H1 (cell line): ENCODE measurements around the gene RHEB. TPM values are rescaled to one million over a fixed set of nuclear protein-coding genes. Genes with fewer than 3 reads are reported as not detected.

Experiments used
- CTCF ChIA-PET: fragments of 300-600 bp; sonication (Branson Sonifier 250); formaldehyde crosslinking; loops from one replicate; lab custom pipeline; 2021; ENCODE audit not compliant: partially characterized antibody; lab: Charles Lee
- POLR2A ChIA-PET: fragments of 300-600 bp; sonication (Branson Sonifier 250); formaldehyde crosslinking; loops from one replicate; lab custom pipeline; 2021; ENCODE audit warnings: inconsistent platforms; ENCODE audit not compliant: partially characterized antibody; lab: Charles Lee
- DNase-seq, 2 experiments: peaks; one replicate each; pipeline versions ENCODE4 v3.0.0 to v3.0.0-alpha.2; 2010 to 2022; ENCODE audit warnings: low spot score in 2 of 2, low read depth in 1 of 2, mixed read lengths in 1 of 2
- FAIRE-seq: peaks from 2 replicates; lab custom pipeline; 2011; peaks lifted over from hg19 to GRCh38; lab: Jason Lieb, UNC
- H2AFZ ChIP-seq: 2 replicates; pipeline ENCODE4 v1.8.1; 2012; ENCODE audit warnings: low read length, inconsistent platforms
- H2AK5ac ChIP-seq: 2 replicates; pipeline ENCODE4 v1.6.1; 2013; ENCODE audit warnings: low read depth, low read length
- H2BK120ac ChIP-seq: replicated peaks from 2 replicates; pipeline ENCODE3; 2013; ENCODE audit warnings: low read depth, low read length, inconsistent platforms
- H2BK12ac ChIP-seq: 2 replicates; pipeline ENCODE4 v1.6.1; 2013; ENCODE audit warnings: low read depth, low read length
- H2BK15ac ChIP-seq: 2 replicates; pipeline ENCODE4 v1.6.1; 2013; ENCODE audit warnings: low read length
- H2BK20ac ChIP-seq: 2 replicates; pipeline ENCODE4 v1.6.1; 2013; ENCODE audit warnings: low read length
- H2BK5ac ChIP-seq: 2 replicates; pipeline ENCODE4 v1.6.1; 2013; ENCODE audit warnings: low read depth, low read length
- H3K14ac ChIP-seq: 2 replicates; pipeline ENCODE4 v1.6.1; 2013; ENCODE audit warnings: inconsistent platforms; ENCODE audit not compliant: insufficient read length
- H3K18ac ChIP-seq: 2 replicates; pipeline ENCODE4 v1.6.1; 2013; ENCODE audit warnings: low read length; ENCODE audit errors: extremely low read depth
- H3K23ac ChIP-seq: 2 replicates; pipeline ENCODE4 v1.6.1; 2013; ENCODE audit warnings: inconsistent platforms; ENCODE audit not compliant: insufficient read length
- H3K23me2 ChIP-seq: 2 replicates; pipeline ENCODE4 v1.6.1; 2013; ENCODE audit warnings: low read depth, low read length
- H3K27ac ChIP-seq: 2 replicates; pipeline ENCODE4 v1.6.1; 2011; ENCODE audit warnings: low read depth, low read length, inconsistent platforms
- H3K27me3 ChIP-seq, 4 experiments: replicated peaks in 1 of 4; 1 replicate in 1 of 4; 2 replicates in 3 of 4; pipeline versions ENCODE4 v1.6.1 to v1.8.1; 2011 to 2013; ENCODE audit warnings: low read length in 3 of 4, mild to moderate bottlenecking in 3 of 4, inconsistent platforms in 2 of 4, mixed read lengths in 2 of 4, moderate library complexity in 1 of 4; ENCODE audit not compliant: control insufficient read depth in 3 of 4, insufficient read depth in 3 of 4; ENCODE audit errors: extremely low read depth in 1 of 4
- H3K36me3 ChIP-seq, 4 experiments: 2 replicates each; pipeline versions ENCODE4 v1.6.1 to v1.8.1; 2011 to 2013; ENCODE audit warnings: mild to moderate bottlenecking in 4 of 4, low read length in 3 of 4, moderate library complexity in 2 of 4, control low read depth in 1 of 4, inconsistent platforms in 1 of 4; ENCODE audit not compliant: insufficient read depth in 4 of 4, control insufficient read depth in 2 of 4
- H3K4ac ChIP-seq: replicated peaks from 2 replicates; pipeline ENCODE3; 2013; ENCODE audit warnings: low read length, low read depth, mixed read lengths, inconsistent platforms; ENCODE audit not compliant: insufficient read length
- H3K4me1 ChIP-seq, 4 experiments: replicated peaks in 1 of 4; 1 replicate in 1 of 4; 2 replicates in 3 of 4; pipeline versions ENCODE4 v1.6.1 to v1.8.1; 2011 to 2013; ENCODE audit warnings: low read length in 3 of 4, inconsistent platforms in 2 of 4, mixed read lengths in 1 of 4; ENCODE audit not compliant: insufficient read depth in 4 of 4, control insufficient read depth in 3 of 4
- H3K4me2 ChIP-seq, 2 experiments: 2 replicates each; pipeline versions ENCODE4 v1.6.1 to v1.8.1; 2011 to 2013; ENCODE audit warnings: low read depth in 2 of 2, low read length in 2 of 2, control low read depth in 1 of 2, inconsistent platforms in 1 of 2, mild to moderate bottlenecking in 1 of 2; ENCODE audit not compliant: insufficient read depth in 1 of 2
- H3K4me3 ChIP-seq, 4 experiments: fragments of 200-600, 300-600 bp in 1 of 4; sonication (generic), shearing (Covaris generic), sonication (Bioruptor Twin) in 1 of 4; 2 replicates each; pipeline versions ENCODE4 v1.5.1 to v1.8.1; 2011 to 2016; ENCODE audit warnings: low read length in 4 of 4, low read depth in 3 of 4, control low read depth in 2 of 4, inconsistent platforms in 2 of 4, mild to moderate bottlenecking in 2 of 4, mixed read lengths in 1 of 4, moderate library complexity in 1 of 4; ENCODE audit not compliant: insufficient read depth in 2 of 4; ENCODE audit errors: extremely low read depth in 1 of 4
- H3K56ac ChIP-seq: replicated peaks from 2 replicates; pipeline ENCODE3; 2013; ENCODE audit warnings: low read depth, mild to moderate bottlenecking, mixed read lengths, low read length, inconsistent platforms; ENCODE audit not compliant: insufficient read length
- H3K79me1 ChIP-seq: 2 replicates; pipeline ENCODE4 v1.6.1; 2013; ENCODE audit warnings: low read depth, low read length, control low read depth
- H3K79me2 ChIP-seq, 2 experiments: 2 replicates each; pipeline versions ENCODE4 v1.6.1 to v1.8.1; 2012 to 2013; ENCODE audit warnings: low read length in 2 of 2, mild to moderate bottlenecking in 2 of 2, inconsistent platforms in 1 of 2; ENCODE audit not compliant: insufficient read depth in 2 of 2, control insufficient read depth in 1 of 2
- H3K9ac ChIP-seq, 4 experiments: replicated peaks in 1 of 4; 1 replicate in 1 of 4; 2 replicates in 3 of 4; pipeline versions ENCODE4 v1.6.1 to v1.8.1; 2011 to 2013; ENCODE audit warnings: low read depth in 3 of 4, low read length in 3 of 4, control low read depth in 2 of 4, mild to moderate bottlenecking in 2 of 4, moderate library complexity in 2 of 4, inconsistent platforms in 1 of 4; ENCODE audit errors: extremely low read depth in 1 of 4
- H3K9me3 ChIP-seq, 2 experiments: 2 replicates each; pipeline versions ENCODE4 v1.6.1 to v1.8.1; 2012 to 2013; ENCODE audit warnings: mild to moderate bottlenecking in 2 of 2, moderate library complexity in 2 of 2, control low read depth in 1 of 2, inconsistent platforms in 1 of 2, low read depth in 1 of 2, low read length in 1 of 2, mixed read lengths in 1 of 2; ENCODE audit not compliant: insufficient read depth in 2 of 2
- H4K20me1 ChIP-seq, 2 experiments: replicated peaks in 1 of 2; 2 replicates each; pipeline versions ENCODE3 to v1.8.1; 2011 to 2013; ENCODE audit warnings: inconsistent platforms in 2 of 2, low read length in 2 of 2, mild to moderate bottlenecking in 1 of 2; ENCODE audit not compliant: insufficient read depth in 2 of 2, control insufficient read depth in 1 of 2
- H4K5ac ChIP-seq: 2 replicates; pipeline ENCODE4 v1.6.1; 2013; ENCODE audit warnings: low read length, low read depth, mixed read lengths, inconsistent platforms; ENCODE audit not compliant: insufficient read length
- H4K8ac ChIP-seq: 2 replicates; pipeline ENCODE4 v1.8.0; 2013; ENCODE audit warnings: mild to moderate bottlenecking, moderate library complexity, low read length, inconsistent platforms; ENCODE audit not compliant: insufficient read depth; ENCODE audit errors: extremely low read depth
- H4K91ac ChIP-seq: replicated peaks from 2 replicates; pipeline ENCODE3; 2013; ENCODE audit warnings: low read length, mixed read lengths, inconsistent platforms; ENCODE audit not compliant: insufficient read length
- CHD2 ChIP-seq: IDR thresholded peaks from 2 replicates; pipeline ENCODE4 v1.6.1; 2012; ENCODE audit warnings: low read length, improper control_type of control experiment
- NANOG ChIP-seq: IDR thresholded peaks from 2 replicates; pipeline ENCODE4 v1.6.1; 2011; ENCODE audit warnings: low read length, low read depth, mild to moderate bottlenecking, inconsistent platforms; ENCODE audit not compliant: insufficient read depth, poor library complexity, severe bottlenecking
- RNF2 ChIP-seq: fragments of 200-900, 300-1000 bp; sonication (generic); IDR thresholded peaks from 2 replicates; pipeline ENCODE4 v1.7.1; 2016; ENCODE audit warnings: borderline replicate concordance, low read depth, mild to moderate bottlenecking, antibody characterized with exemption, low read length; ENCODE audit not compliant: poor library complexity, severe bottlenecking; ENCODE audit errors: missing control alignments
- SRF ChIP-seq: IDR thresholded peaks from 2 replicates; pipeline ENCODE4 v1.6.1; 2011; ENCODE audit warnings: mild to moderate bottlenecking, low read depth, low read length, moderate library complexity
- TEAD4 ChIP-seq: IDR thresholded peaks from 2 replicates; pipeline ENCODE4 v1.6.1; 2012; ENCODE audit warnings: low read depth, low read length, inconsistent platforms, mixed read lengths
- WGBS, 2 experiments: shearing (Covaris generic) in 1 of 2; methylation state at CpG; one replicate each; pipeline versions ENCODE4 v1.1.6 to v1.1.7; 2013 to 2015; ENCODE audit warnings: low lambda C conversion rate in 2 of 2, mixed read lengths in 2 of 2, inconsistent platforms in 1 of 2, low coverage in 1 of 2, missing lambda C conversion rate in 1 of 2; ENCODE audit not compliant: insufficient replicate concordance in 2 of 2, insufficient coverage in 1 of 2, insufficient read length in 1 of 2; ENCODE audit errors: extremely low coverage in 1 of 2, missing lambda C conversion rate in 1 of 2; 5-methylcytosine and 5-hydroxymethylcytosine counted together
- polyA plus RNA-seq, 7 experiments: library from polyadenylated mRNA; depleted of rRNA in 3 of 7; stranded (reverse) in 5 of 7; unstranded in 2 of 7; fragments of >200 nt in 5 of 7; fragments of 200-250 nt in 2 of 7; gene quantifications; 1 replicate in 5 of 7; 2 replicates in 1 of 7; 4 replicates in 1 of 7; pipeline versions ENCODE4 v1.2.1 to v1.2.3, GENCODE V29; 2011 to 2013; ENCODE audit warnings: missing spikeins in 2 of 7, mixed read lengths in 2 of 7
- total RNA-seq: library from RNA; stranded (reverse); fragmentation: NEBNext Ultra II Directional; extraction: Animal tissue kit (Norgen Biotek cat#: 25700); gene quantifications from 2 replicates; pipeline ENCODE4 v1.2.1, GENCODE V29; 2021

Gene RHEB
- total and polyA plus RNA-seq, 2 of the 8 experiments (the other 6 are each of a cell fraction or from before 2014, with no cell fraction given), result 60.8 to 132 TPM

DNA sequence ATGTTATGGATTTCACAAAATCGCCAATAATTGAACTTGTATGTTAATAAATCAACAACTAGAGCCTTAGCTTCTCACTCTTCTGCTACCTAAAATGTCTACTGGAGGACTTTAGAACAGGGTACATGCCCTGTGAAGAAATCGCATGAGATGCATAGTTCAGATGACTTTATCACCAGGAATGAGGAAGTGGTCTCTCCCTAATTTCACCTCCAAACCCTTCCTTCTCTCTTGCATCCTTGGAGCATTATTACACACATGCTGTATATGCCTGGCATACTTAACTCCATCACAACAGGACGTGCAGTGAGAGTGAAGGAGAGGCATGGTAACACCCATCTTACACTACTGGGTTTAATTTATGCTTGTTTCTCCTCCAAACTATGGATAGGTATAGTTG, 27.8 kb downstream of the RHEB start:
- no peak for TF ChIP-seq CHD2
- no peak for TF ChIP-seq NANOG
- no peak for TF ChIP-seq SRF
- TF ChIP-seq TEAD4, result no peak
- TF ChIP-seq RNF2, result no peak
- no peak for FAIRE-seq
- Histone ChIP-seq H3K4me2 (no peak overlapping the region), H3K56ac (no peak overlapping the region), H4K91ac (no peak overlapping the region), H3K79me2 (peaks cover 9 to 81% of the 10 kb centered on the region in 2 experiments), H3K23ac (no peak overlapping the region), H3K4ac (no peak overlapping the region), H4K5ac (no peak overlapping the region), H3K4me1 (peaks cover 4 to 10% (median 7%) of the 10 kb centered on the region in 4 experiments; a peak in 6 of 7 replicates), H3K27ac (no peak overlapping the region), H2BK5ac (no peak overlapping the region), H3K14ac (no peak overlapping the region), H3K18ac (no peak overlapping the region), H4K8ac (no peak overlapping the region), H3K4me3 (no peak overlapping the region), H3K79me1 (peaks cover 3% of the 10 kb centered on the region; the same call in 1 of the 2 replicates), H2BK120ac (no peak overlapping the region), H2AK5ac (no peak overlapping the region), H2BK20ac (no peak overlapping the region), H4K20me1 (peaks cover 12 to 17% of the 10 kb centered on the region in 2 experiments), H3K36me3 (peaks cover 0 to 22% (median 9%) of the 10 kb centered on the region in 4 experiments; a peak in 4 of 8 replicates), H3K9me3 (no peaks in the 10 kb centered on the region), H2BK15ac (peak overlapping the region; percentile 4; the same call in 1 of the 2 replicates), H3K23me2 (no peaks in the 10 kb centered on the region), H2BK12ac (no peak overlapping the region), H2AFZ (no peak overlapping the region), H3K27me3 (no peaks in the 10 kb centered on the region), H3K9ac (no peak overlapping the region)
- no peak for DNase-seq
- POLR2A ChIA-PET, result interaction anchor here (1.0 kb wide), 1 partner anchor 11 kb away, joined by 3 read pairs; no protein-coding TSS in a partner anchor
- WGBS, 2 experiments, result 94% methylated on average over 3 of the region's 3 CpGs; no CpG with 5 or more reads in 1 of the 2 experiments
- CTCF ChIA-PET, result interaction anchor here (0.6 to 2.1 kb wide), 4 partner anchors 15 to 1466 kb away, joined by 3 to 7 read pairs (median 3); no protein-coding TSS in a partner anchor
